HG03108 (cell line): ENCODE data around the gene ST7L.
"Not testable (repeated sequence)": the region's sequence is repeated elsewhere in the genome, so short reads cannot be mapped to it uniquely, and the experiment has no call there.

Source experiments
- ATAC-seq: cut with Tn5 transposase; IDR thresholded peaks from one replicate; pipeline ENCODE4 v1.9.1; 2021; ENCODE audit warnings: moderate library complexity; ENCODE audit not compliant: unreplicated experiment

Gene ST7L

GRCh38 chr1:112502826-112503225 lies 116.1 kb downstream of the ST7L start:
- ATAC-seq, result no peak

DNA sequence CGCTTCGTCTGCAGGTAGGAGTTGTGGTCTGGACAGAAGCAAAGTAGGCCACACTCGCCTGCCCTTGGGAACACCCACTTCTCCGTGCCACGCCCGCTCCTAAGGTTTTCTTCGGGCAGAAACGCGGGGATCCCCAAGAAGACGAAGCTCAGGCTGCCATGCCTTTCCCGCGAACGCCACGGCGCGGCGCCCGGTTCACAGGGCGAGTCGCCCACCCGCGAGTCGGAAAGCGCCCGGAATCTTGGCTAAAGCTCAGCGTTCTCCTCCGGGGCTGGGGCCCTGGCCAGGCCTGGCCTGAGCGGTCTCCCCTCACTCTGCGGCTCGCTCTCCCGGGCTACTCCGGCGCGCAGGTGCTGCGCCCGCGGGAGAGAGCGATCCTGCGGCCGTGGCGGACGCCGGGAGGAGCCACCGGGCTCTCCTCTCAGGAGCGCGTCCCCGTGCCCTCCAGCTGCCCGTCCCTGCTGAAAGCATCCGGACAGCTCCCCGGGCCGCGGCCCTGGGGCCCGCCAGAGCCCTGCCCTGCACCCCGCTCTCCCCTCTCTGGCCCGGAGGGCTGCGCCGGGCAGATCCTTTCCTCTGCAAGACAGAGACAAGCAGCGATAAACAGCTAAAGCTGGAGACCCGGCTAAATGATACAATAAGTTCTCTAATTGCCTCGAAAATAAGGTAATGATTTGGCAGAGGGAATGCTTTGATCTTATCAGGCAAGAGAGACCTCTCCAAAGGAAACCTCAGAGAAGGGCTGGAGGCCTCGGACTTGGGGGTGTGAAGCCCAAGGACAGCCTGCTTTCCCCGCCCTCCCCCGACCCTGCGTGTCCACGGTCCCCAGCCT lies 116.9 kb downstream of the ST7L start:
- no peak for ATAC-seq

- ATAC-seq, result no peak
Measured at GRCh38 chr1:112496290-112496689, 122.7 kb downstream of the ST7L start.

- ATAC-seq, result no peak
Measured at GRCh38 chr1:112493351-112493750, 125.6 kb downstream of the ST7L start.

GRCh38 chr1:112492076-112492475 lies 126.9 kb downstream of the ST7L start:
- no peak for ATAC-seq

GRCh38 chr1:112488141-112488540 lies 130.8 kb downstream of the ST7L start:
- ATAC-seq, result no peak

DNA sequence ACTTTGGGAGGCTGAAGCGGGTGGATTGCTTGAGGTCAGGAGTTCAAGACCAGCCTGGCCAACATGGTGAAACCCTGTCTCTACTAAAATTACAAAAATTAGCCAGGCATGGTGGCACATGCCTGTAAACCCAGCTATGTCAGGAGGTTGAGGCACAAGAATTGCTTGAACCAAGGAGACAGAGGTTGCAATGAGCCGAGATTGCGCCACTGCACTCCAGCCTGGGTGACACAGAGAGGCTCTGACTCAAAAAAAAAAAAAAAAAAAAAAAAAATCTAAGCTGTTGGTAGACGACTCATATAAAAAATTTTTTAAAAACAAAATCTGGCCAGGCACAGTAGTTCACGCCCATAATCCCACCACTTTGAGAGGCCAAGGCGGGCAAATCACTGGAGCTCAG lies 131.3 kb downstream of the ST7L start:
- ATAC-seq, result not testable (repeated sequence)

- ATAC-seq, result not testable (repeated sequence)
Measured at GRCh38 chr1:112486063-112486462, 132.9 kb downstream of the ST7L start.

DNA sequence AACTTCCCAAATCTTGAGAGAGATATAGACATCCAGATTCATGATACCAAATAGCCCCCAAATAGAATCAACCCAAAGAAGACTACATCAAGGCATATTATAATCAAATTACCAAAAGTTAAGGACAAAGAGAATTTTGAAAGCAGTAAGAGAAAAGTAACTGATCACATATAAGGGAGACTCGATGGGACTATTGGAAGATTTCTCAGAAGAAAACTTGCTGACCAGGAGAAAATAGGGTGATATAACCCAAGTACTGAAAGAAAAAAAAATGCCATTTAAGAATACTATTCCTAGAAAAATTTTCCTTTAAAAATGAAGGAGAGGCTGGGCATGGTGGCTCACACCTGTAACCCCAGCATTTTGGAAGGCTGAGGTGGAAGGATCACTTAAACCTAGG lies 140.6 kb downstream of the ST7L start:
- ATAC-seq, result no peak

DNA sequence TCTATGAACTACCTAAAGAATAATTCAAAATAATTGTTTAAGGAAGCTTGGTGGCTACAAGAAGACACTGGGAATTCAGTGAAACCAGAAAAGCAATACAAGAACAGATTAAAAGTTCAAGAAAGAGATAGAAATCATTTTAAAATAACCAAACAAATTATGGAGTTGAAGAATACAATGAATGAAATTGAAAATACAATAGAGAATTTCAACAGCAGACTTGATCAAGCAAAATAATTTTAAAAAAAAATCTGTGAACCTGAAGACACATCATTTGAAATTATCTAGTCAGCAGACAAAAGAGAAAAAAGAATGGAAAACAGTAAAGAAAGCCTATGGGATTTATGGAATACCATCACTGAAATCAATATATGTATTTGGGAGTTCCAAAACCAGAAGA lies 141.4 kb downstream of the ST7L start:
- no peak for ATAC-seq
